ENCODE data around the gene PLA2G15. TPM values are rescaled to one million over a fixed set of nuclear protein-coding genes. Genes with fewer than 3 reads are reported as not detected.
"Not testable (repeated sequence)": the region's sequence is repeated elsewhere in the genome, so short reads cannot be mapped to it uniquely, and the experiment has no call there.

The PLA2G15 gene
- total RNA-seq, 1 experiment from 2014 or later, result 19.7 TPM

GRCh38 chr16:68272507-68273209, 27.5 kb downstream of the PLA2G15 start:
- DNase-seq (ENCODE audit: low spot score), result no peak
- in situ Hi-C loops (cut with HindIII; ENCODE audit: low sequenced_read_pairs), result no loop called here

GRCh38 chr16:68273459-68273858, 28.3 kb downstream of the PLA2G15 start:
- DNase-seq (ENCODE audit: low spot score), result no peak
- in situ Hi-C loops (cut with HindIII; ENCODE audit: low sequenced_read_pairs), result no loop called here

GRCh38 chr16:68273896-68274295, 28.7 kb downstream of the PLA2G15 start:
- DNase-seq (ENCODE audit: low spot score), result no peak

GRCh38 chr16:68274441-68274840, 29.3 kb downstream of the PLA2G15 start:
- no peak for DNase-seq (ENCODE audit: low spot score)
- in situ Hi-C loops (cut with HindIII; ENCODE audit: low sequenced_read_pairs), result no loop called here

More at GRCh38 chr16:68273896-68274295, 28.7 kb downstream of the PLA2G15 start:
- in situ Hi-C loops (cut with HindIII; ENCODE audit: low sequenced_read_pairs), result no loop called here

- no peak for DNase-seq (ENCODE audit: low spot score)
- in situ Hi-C loops (cut with HindIII; ENCODE audit: low sequenced_read_pairs), result no loop called here
These were observed 30.5 kb downstream of the PLA2G15 start for GRCh38 chr16:68275611-68276191.

GRCh38 chr16:68276223-68276622, 31.1 kb downstream of the PLA2G15 start:
- DNase-seq (ENCODE audit: low spot score), result no peak
- in situ Hi-C loops (cut with HindIII; ENCODE audit: low sequenced_read_pairs), result no loop called here

- in situ Hi-C loops (cut with HindIII; ENCODE audit: low sequenced_read_pairs), result no loop called here
- DNase-seq (ENCODE audit: low spot score), result no peak
These were observed 34.8 kb downstream of the PLA2G15 start for GRCh38 chr16:68279726-68280558.

GRCh38 chr16:68281368-68282063, 36.3 kb downstream of the PLA2G15 start:
- in situ Hi-C loops (cut with HindIII; ENCODE audit: low sequenced_read_pairs), result no loop called here
- DNase-seq (ENCODE audit: low spot score), result no peak

- in situ Hi-C loops (cut with HindIII; ENCODE audit: low sequenced_read_pairs), result no loop called here
- DNase-seq (ENCODE audit: low spot score), result no peak
These were observed 36.9 kb downstream of the PLA2G15 start for GRCh38 chr16:68282064-68282452.

GRCh38 chr16:68283346-68283745, 38.2 kb downstream of the PLA2G15 start:
- DNase-seq (ENCODE audit: low spot score), result no peak
- in situ Hi-C loops (cut with HindIII; ENCODE audit: low sequenced_read_pairs), result no loop called here

GRCh38 chr16:68283801-68284598, 38.8 kb downstream of the PLA2G15 start:
- no peak for DNase-seq (ENCODE audit: low spot score)
- in situ Hi-C loops (cut with HindIII; ENCODE audit: low sequenced_read_pairs), result no loop called here

- in situ Hi-C loops (cut with HindIII; ENCODE audit: low sequenced_read_pairs), result no loop called here
These were observed 39.7 kb downstream of the PLA2G15 start for GRCh38 chr16:68284847-68285246.

GRCh38 chr16:68285683-68286082, 40.5 kb downstream of the PLA2G15 start:
- DNase-seq (ENCODE audit: low spot score), result no peak
- in situ Hi-C loops (cut with HindIII; ENCODE audit: low sequenced_read_pairs), result no loop called here

More at GRCh38 chr16:68284847-68285246, 39.7 kb downstream of the PLA2G15 start:
- DNase-seq (ENCODE audit: low spot score), result no peak

- no peak for DNase-seq (ENCODE audit: low spot score)
- in situ Hi-C loops (cut with HindIII; ENCODE audit: low sequenced_read_pairs), result no loop called here
These were observed 41.2 kb downstream of the PLA2G15 start for GRCh38 chr16:68286153-68287074.

GRCh38 chr16:68287276-68288251, 42.4 kb downstream of the PLA2G15 start:
- DNase-seq (ENCODE audit: low spot score), result no peak
- in situ Hi-C loops (cut with HindIII; ENCODE audit: low sequenced_read_pairs), result no loop called here

- no peak for DNase-seq (ENCODE audit: low spot score)
- in situ Hi-C loops (cut with HindIII; ENCODE audit: low sequenced_read_pairs), result no loop called here
These were observed 43.1 kb downstream of the PLA2G15 start for GRCh38 chr16:68288252-68288650.

- in situ Hi-C loops (cut with HindIII; ENCODE audit: low sequenced_read_pairs); DNase-seq (ENCODE audit: low spot score): not testable (repeated sequence)
These were observed 43.6 kb downstream of the PLA2G15 start for GRCh38 chr16:68288796-68289195.
